GM18951 (cell line): ENCODE data around the gene OR6S1.
"Not testable (repeated sequence)": the region's sequence is repeated elsewhere in the genome, so short reads cannot be mapped to it uniquely, and the experiment has no call there.

ENCODE experiments used
- POLR2A ChIP-seq: IDR thresholded peaks from 4 replicates; pipeline ENCODE4 v1.6.1; 2011; ENCODE audit warnings: mild to moderate bottlenecking; ENCODE audit not compliant: insufficient read length, insufficient read depth; ENCODE audit errors: extremely low read depth
- in situ Hi-C: fragments of 300-500 bp; cut with MboI; formaldehyde crosslinking; loops from one replicate; pipeline ENCODE4 v1.12.0; 2022; ENCODE audit warnings: low sequenced_read_pairs, mixed read lengths, inconsistent platforms; ENCODE audit not compliant: unreplicated experiment

OR6S1 gene

GRCh38 chr14:20607617-20608016 is 33.9 kb downstream of the OR6S1 start:
- no peak for TF ChIP-seq POLR2A
- in situ Hi-C loops = no loop called here

- TF ChIP-seq POLR2A = no peak
- in situ Hi-C loops = no loop called here
These were observed 34.6 kb downstream of the OR6S1 start for GRCh38 chr14:20606902-20607242.

- TF ChIP-seq POLR2A = no peak
These were observed 35.1 kb downstream of the OR6S1 start for GRCh38 chr14:20606190-20606901.

GRCh38 chr14:20603813-20604690 is 37.4 kb downstream of the OR6S1 start:
- in situ Hi-C loops = no loop called here
- no peak for TF ChIP-seq POLR2A

More at GRCh38 chr14:20606190-20606901, 35.1 kb downstream of the OR6S1 start:
- in situ Hi-C loops = no loop called here

GRCh38 chr14:20602583-20602982 is 38.9 kb downstream of the OR6S1 start:
- no peak for TF ChIP-seq POLR2A
- in situ Hi-C loops = no loop called here

GRCh38 chr14:20601522-20601921 is 40.0 kb downstream of the OR6S1 start:
- no peak for TF ChIP-seq POLR2A
- in situ Hi-C loops = no loop called here

GRCh38 chr14:20597108-20597507 is 44.4 kb downstream of the OR6S1 start:
- in situ Hi-C loops = no loop called here
- no peak for TF ChIP-seq POLR2A

- in situ Hi-C loops = not testable (repeated sequence)
These were observed 45.8 kb downstream of the OR6S1 start for GRCh38 chr14:20595726-20596125.

GRCh38 chr14:20592574-20592973 is 48.9 kb downstream of the OR6S1 start:
- no peak for TF ChIP-seq POLR2A

GRCh38 chr14:20591235-20591634 is 50.3 kb downstream of the OR6S1 start, which contains the start of gene RNASE12:
RNASE12 (minus strand) TSS chr14:20591376; CDS start chr14:20590723, 653 bp downstream.
- in situ Hi-C loops = no loop called here
- TF ChIP-seq POLR2A = no peak

More at GRCh38 chr14:20592574-20592973, 48.9 kb downstream of the OR6S1 start:
- in situ Hi-C loops = no loop called here
